ENCODE measurements around the gene LNPEP. TPM values are rescaled to one million over a fixed set of nuclear protein-coding genes. Genes with fewer than 3 reads are reported as not detected.

The LNPEP gene
- total RNA-seq, 2 experiments from 2014 or later: 85.9 to 90.1 TPM

DNA sequence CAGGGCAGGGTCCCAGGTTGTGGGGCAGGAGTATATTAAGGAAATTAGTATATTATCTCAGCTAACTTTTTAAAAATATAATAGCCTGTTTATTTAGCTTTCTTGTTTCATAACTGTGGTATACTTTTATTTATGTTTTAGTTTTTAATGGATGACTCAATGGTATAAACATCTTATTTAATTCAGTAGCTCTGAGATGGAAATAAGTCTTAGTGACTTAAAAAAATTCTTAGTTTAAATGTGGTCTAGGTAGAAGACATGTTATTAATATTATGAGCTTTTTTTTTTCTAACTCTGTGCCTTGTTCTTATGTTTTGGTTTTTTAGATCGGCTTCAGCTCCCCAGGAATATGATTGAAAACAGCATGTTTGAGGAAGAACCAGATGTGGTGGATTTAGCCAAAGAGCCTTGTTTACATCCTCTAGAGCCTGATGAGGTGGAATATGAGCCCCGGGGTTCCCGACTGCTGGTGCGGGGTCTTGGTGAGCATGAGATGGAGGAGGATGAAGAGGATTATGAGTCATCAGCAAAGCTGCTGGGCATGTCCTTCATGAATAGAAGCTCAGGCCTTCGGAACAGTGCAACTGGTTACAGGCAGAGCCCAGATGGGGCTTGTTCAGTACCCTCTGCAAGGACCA is 43.1 kb downstream of the LNPEP start:
- ChIA-PET CTCF (interaction anchor here (0.8 to 1.7 kb wide), 6 partner anchors 10 to 183 kb away, joined by 3 to 4 read pairs (median 3); no protein-coding TSS in a partner anchor), POLR2A (interaction anchor here (0.6 to 0.7 kb wide), 2 partner anchors 10 to 21 kb away, joined by 3 read pairs; no protein-coding TSS in a partner anchor)
- Mint-ChIP-seq H3K27ac (no peak overlapping the region), H3K9me3 (ENCODE audit: insufficient read depth) (no peaks in the 10 kb centered on the region), H3K4me1 (ENCODE audit: low read depth) (peaks cover 39% of the 10 kb centered on the region), H3K27me3 (ENCODE audit: low read depth) (no peaks in the 10 kb centered on the region), H3K4me3 (no peak overlapping the region), H3K36me3 (ENCODE audit: low read depth) (peaks cover 62% of the 10 kb centered on the region)
- no peak for DNase-seq
- ATAC-seq: no peak

DNA sequence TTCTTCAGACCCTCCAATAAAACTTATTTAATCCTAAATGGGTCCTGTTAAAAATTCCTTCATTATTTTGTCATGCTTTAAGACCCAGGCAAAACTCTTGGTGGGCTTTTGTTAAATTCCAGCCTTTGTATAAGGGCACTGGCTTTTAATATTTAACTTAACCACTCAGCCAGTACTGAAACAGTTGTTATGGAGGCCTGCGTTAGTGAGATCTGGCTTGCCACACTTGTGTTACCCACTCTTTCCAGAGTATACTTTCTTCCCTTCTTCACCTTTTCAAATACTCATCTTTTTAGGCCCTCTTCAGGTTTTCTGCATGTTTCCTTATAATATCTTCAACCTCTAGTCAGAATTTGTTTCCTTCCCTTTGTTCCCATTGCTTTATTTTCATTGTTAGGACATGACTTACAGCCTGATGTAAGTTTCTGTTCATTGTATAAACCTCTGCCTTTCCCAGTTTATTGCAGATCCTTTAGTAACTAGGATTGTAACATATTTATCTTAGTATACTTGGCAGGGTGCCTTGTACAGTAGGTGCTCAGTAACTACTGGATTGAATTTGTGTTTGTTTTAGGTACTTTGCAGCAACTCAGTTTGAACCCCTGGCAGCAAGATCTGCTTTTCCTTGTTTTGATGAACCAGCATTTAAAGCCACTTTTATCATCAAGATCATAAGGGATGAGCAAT is 48.8 kb downstream of the LNPEP start:
- Mint-ChIP-seq H3K27ac (no peak overlapping the region), H3K4me3 (no peak overlapping the region), H3K9me3 (ENCODE audit: insufficient read depth) (no peaks in the 10 kb centered on the region), H3K36me3 (ENCODE audit: low read depth) (peaks cover 72% of the 10 kb centered on the region), H3K27me3 (ENCODE audit: low read depth) (no peaks in the 10 kb centered on the region), H3K4me1 (ENCODE audit: low read depth) (peaks cover 28% of the 10 kb centered on the region)
- ChIA-PET CTCF (interaction anchor here (4.6 kb wide), 1 partner anchor 12 kb away, joined by 19 read pairs; no protein-coding TSS in a partner anchor), POLR2A (no interaction called here)
- no peak for DNase-seq
- no peak for ATAC-seq

DNA sequence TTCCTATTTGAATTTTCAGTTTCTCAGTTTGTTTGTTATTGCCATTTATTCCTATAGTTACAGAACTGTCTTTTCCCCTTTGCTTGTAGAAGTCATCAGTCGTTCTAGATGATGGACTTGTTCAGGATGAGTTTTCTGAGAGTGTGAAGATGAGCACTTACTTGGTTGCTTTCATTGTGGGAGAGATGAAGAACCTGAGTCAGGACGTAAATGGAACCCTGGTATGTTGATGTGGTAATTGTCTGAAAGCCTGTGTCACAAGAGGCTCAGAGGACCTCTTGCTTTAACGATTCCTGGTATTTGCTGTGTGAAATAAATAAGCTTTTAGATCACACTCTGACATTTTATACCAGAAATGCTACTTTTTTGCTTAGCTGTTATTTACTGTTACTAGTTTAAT is 50.6 kb downstream of the LNPEP start:
- Mint-ChIP-seq H3K27me3 (ENCODE audit: low read depth) (no peaks in the 10 kb centered on the region), H3K27ac (no peak overlapping the region), H3K36me3 (ENCODE audit: low read depth) (peaks cover 72% of the 10 kb centered on the region), H3K4me1 (ENCODE audit: low read depth) (peaks cover 33% of the 10 kb centered on the region), H3K4me3 (no peak overlapping the region), H3K9me3 (ENCODE audit: insufficient read depth) (no peaks in the 10 kb centered on the region)
- ChIA-PET CTCF (interaction anchor here (1.2 to 4.6 kb wide), 4 partner anchors 9 to 234 kb away, joined by 5 to 19 read pairs (median 7); no protein-coding TSS in a partner anchor), POLR2A (interaction anchor here (0.7 to 1.1 kb wide), 2 partner anchors 51 to 1040 kb away, joined by 3 read pairs; no protein-coding TSS in a partner anchor)
- no peak for DNase-seq
- no peak for ATAC-seq

DNA sequence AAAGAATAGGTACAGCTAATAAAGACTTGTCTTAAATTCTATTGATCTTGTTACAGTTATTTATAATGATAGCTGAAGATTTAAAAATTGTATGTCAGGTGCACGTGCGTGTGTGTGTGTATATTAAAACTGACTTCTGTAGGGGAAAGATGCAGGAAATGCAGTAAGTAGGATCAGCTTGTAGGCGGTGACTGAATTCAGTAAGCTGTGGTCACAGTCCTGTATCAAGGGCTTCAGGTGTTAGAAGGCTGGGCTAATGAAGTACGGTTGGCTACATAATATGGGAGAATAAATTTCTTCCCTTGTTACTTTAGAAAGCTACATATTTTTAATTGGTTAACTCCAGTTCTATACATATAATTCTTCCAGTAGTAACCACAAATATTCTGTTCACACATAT is 54.2 kb downstream of the LNPEP start:
- CTCF ChIA-PET: interaction anchor here (1.4 to 2.6 kb wide), 3 partner anchors 27 to 173 kb away, joined by 6 to 9 read pairs (median 6); no protein-coding TSS in a partner anchor
- Mint-ChIP-seq H3K4me1 (ENCODE audit: low read depth) (peaks cover 36% of the 10 kb centered on the region), H3K27me3 (ENCODE audit: low read depth) (no peaks in the 10 kb centered on the region), H3K4me3 (no peak overlapping the region), H3K36me3 (ENCODE audit: low read depth) (peaks cover 74% of the 10 kb centered on the region), H3K27ac (no peak overlapping the region), H3K9me3 (ENCODE audit: insufficient read depth) (no peaks in the 10 kb centered on the region)
- POLR2A ChIA-PET: interaction anchor here (1.4 kb wide), 1 partner anchor 27 kb away, joined by 4 read pairs; no protein-coding TSS in a partner anchor
- ATAC-seq (no peak), DNase-seq (no peak)

DNA sequence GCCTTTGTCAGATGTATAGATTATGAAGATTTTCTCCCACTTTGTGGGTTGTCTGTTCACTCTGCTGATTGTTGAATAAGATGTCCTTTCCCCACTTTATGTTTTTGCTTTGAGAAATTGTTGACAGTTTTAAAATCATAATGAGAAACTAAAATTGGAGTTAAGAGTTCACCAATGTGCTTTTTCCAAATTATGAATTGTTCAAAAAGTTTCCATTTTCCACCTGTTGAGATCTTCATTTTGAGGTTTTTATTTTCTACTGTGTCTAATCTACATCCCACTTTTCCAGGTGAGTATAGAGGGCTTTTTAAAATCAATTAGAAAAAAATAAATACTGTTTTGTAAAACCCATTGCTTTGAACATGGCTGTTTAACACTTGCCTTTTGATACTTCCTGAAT is 55.8 kb downstream of the LNPEP start:
- Mint-ChIP-seq H3K4me1 (ENCODE audit: low read depth) (peaks cover 36% of the 10 kb centered on the region), H3K36me3 (ENCODE audit: low read depth) (peaks cover 71% of the 10 kb centered on the region), H3K4me3 (no peak overlapping the region), H3K9me3 (ENCODE audit: insufficient read depth) (no peaks in the 10 kb centered on the region), H3K27me3 (ENCODE audit: low read depth) (no peaks in the 10 kb centered on the region), H3K27ac (no peak overlapping the region)
- CTCF ChIA-PET: no interaction called here
- POLR2A ChIA-PET: no interaction called here
- DNase-seq (no peak), ATAC-seq (no peak)

DNA sequence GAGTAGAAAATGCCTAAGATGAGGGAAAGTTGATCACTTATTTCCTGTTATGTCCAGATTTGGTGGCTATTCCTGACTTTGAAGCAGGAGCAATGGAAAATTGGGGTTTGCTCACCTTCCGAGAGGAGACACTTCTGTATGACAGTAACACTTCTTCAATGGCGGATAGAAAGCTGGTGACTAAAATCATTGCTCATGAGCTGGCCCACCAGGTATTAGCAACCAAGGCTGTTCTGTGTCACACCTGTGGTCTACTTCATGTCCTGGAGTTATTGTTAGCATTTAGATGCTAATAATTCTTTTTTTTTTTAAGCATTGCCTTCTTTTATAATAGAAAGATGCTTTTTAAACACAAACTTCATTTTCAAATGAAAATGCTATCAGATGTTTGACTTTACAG is 57.9 kb downstream of the LNPEP start:
- POLR2A ChIA-PET: no interaction called here
- CTCF ChIA-PET: interaction anchor here (1.0 to 2.4 kb wide), 7 partner anchors 9 to 242 kb away, joined by 3 to 14 read pairs (median 4); partner anchors contain the start of gene LIX1
- ATAC-seq (no peak), DNase-seq (no peak)
- Mint-ChIP-seq H3K27ac (no peak overlapping the region), H3K4me1 (ENCODE audit: low read depth) (peaks cover 45% of the 10 kb centered on the region), H3K36me3 (ENCODE audit: low read depth) (peaks cover 72% of the 10 kb centered on the region), H3K4me3 (no peak overlapping the region), H3K9me3 (ENCODE audit: insufficient read depth) (no peaks in the 10 kb centered on the region), H3K27me3 (ENCODE audit: low read depth) (no peaks in the 10 kb centered on the region)

DNA sequence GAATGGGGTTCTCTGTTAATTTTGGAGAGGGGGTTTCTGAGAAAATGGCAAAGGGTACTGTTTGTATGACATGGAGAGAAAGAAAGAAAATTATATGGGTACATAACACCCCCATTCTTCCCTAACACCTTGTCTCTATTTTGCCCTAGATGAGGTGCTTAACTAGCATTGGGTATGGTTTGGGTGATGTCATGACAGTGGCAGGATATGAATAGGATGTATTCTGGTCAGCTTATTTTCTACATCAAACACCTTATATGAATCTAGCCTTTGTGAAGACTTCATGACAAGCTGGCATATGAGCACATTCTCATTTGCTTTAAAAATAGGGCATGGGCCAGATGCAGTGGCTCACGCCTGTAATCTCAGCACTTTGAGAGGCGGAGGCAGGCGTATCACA is 58.6 kb downstream of the LNPEP start:
- peak overlapping the region; percentile 62 for H3K27ac Mint-ChIP-seq
- peak; percentile 64 for ATAC-seq
- H3K9me3 Mint-ChIP-seq (ENCODE audit: insufficient read depth): no peaks in the 10 kb centered on the region
- no peaks in the 10 kb centered on the region for H3K27me3 Mint-ChIP-seq (ENCODE audit: low read depth)
- CTCF ChIA-PET: interaction anchor here (1.0 to 2.4 kb wide), 4 partner anchors 125 to 242 kb away, joined by 3 to 14 read pairs (median 7); partner anchors contain the start of gene LIX1
- DNase-seq: no peak
- peaks cover 74% of the 10 kb centered on the region for H3K36me3 Mint-ChIP-seq (ENCODE audit: low read depth)
- POLR2A ChIA-PET: no interaction called here
- peaks cover 49% of the 10 kb centered on the region for H3K4me1 Mint-ChIP-seq (ENCODE audit: low read depth)
- H3K4me3 Mint-ChIP-seq: no peak overlapping the region

DNA sequence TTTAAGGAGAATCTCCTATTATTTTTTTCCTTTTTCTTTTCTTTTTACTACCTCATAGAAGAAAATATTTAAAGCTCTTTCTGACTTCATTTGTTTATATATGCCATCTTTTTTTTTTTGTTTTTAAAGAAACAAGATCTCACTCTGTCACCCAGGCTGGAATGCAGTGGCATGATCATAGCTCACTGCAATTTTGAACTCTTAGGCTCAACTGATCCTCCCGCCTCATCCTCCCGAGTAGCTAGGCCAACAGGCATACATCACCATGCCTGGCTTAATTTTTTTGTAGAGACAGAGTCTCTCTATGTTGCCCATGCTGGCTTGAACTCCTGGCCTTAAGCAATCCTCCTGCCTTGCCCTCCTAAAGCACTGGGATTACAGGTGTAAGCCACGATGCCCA is 59.5 kb downstream of the LNPEP start:
- no peak for DNase-seq
- Mint-ChIP-seq H3K36me3 (ENCODE audit: low read depth) (peaks cover 65% of the 10 kb centered on the region), H3K27me3 (ENCODE audit: low read depth) (no peaks in the 10 kb centered on the region), H3K4me3 (no peak overlapping the region), H3K4me1 (ENCODE audit: low read depth) (peaks cover 47% of the 10 kb centered on the region), H3K9me3 (ENCODE audit: insufficient read depth) (no peaks in the 10 kb centered on the region), H3K27ac (peak overlapping the region; percentile 32)
- POLR2A ChIA-PET: interaction anchor here (0.8 kb wide), 2 partner anchors 34 to 187 kb away, joined by 3 read pairs; partner anchors contain the start of gene ERAP1
- no peak for ATAC-seq
- CTCF ChIA-PET: interaction anchor here (0.6 to 3.7 kb wide), 3 partner anchors 8 to 147 kb away, joined by 4 to 44 read pairs (median 19); partner anchors contain the start of gene LIX1

DNA sequence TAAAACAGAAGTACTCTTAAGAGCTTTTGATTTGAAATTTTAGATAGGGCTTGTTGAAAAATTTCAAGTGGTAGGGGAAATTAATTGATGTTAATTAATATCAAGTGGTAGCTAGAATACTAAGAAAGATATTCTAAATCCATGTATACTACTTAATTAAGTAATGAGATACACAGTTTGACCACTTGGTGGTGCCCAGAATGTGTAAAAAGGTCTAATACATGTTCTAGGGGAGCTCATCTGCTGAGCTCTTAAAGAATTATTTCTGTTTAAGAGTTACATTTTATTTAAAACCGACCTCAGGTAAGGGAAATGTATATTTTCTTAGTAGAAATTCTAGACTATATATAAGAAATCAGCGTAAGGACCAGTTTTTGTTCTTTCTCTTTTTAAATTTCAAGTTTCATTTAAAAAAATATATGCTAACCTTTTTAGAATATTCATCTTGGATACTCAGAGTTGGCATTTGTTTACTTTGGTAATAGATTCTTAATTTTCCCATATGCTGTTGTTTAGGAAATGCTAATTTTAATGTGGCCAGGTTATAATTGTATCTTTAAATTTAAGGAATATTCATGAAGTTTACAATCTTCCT is 61.5 kb downstream of the LNPEP start:
- POLR2A ChIA-PET: interaction anchor here (1.0 kb wide), 1 partner anchor 62 kb away, joined by 3 read pairs; the partner anchor contains the start of gene LNPEP
- Mint-ChIP-seq H3K4me3 (no peak overlapping the region), H3K36me3 (ENCODE audit: low read depth) (peaks cover 49% of the 10 kb centered on the region), H3K27me3 (ENCODE audit: low read depth) (no peaks in the 10 kb centered on the region), H3K4me1 (ENCODE audit: low read depth) (peaks cover 43% of the 10 kb centered on the region), H3K27ac (no peak overlapping the region), H3K9me3 (ENCODE audit: insufficient read depth) (no peaks in the 10 kb centered on the region)
- ATAC-seq (peak; percentile 54), DNase-seq (peak; percentile 51)
- CTCF ChIA-PET: interaction anchor here (0.6 to 3.7 kb wide), 40 partner anchors 10 to 245 kb away, joined by 3 to 44 read pairs (median 4); partner anchors contain the start of genes ERAP2, LIX1 and LNPEP

DNA sequence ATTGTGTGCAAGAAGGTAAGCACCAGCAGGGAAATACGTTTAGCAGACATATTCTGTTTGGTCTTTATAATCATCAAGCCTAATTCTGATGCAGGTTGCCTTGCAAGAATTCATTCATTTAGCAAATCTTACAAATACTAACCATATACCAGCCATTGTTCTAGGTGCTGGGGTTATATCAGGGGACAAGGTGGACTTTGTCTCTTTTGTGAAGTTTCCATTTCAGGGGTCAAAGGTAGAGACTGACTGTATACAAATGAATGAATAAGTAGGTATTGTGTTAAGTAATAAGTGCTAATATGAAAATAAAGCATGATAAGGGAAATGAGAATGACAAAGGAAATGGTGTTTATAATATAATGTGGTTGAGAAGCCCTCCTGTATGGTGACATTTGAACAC is 64.0 kb downstream of the LNPEP start:
- Mint-ChIP-seq H3K27me3 (ENCODE audit: low read depth) (no peaks in the 10 kb centered on the region), H3K4me3 (no peak overlapping the region), H3K4me1 (ENCODE audit: low read depth) (peaks cover 29% of the 10 kb centered on the region), H3K36me3 (ENCODE audit: low read depth) (peaks cover 36% of the 10 kb centered on the region), H3K27ac (no peak overlapping the region), H3K9me3 (ENCODE audit: insufficient read depth) (no peaks in the 10 kb centered on the region)
- CTCF ChIA-PET: interaction anchor here (1.2 to 3.7 kb wide), 2 partner anchors 37 to 161 kb away, joined by 3 to 36 read pairs; no protein-coding TSS in a partner anchor
- no peak for ATAC-seq
- DNase-seq: no peak
- POLR2A ChIA-PET: interaction anchor here (0.8 kb wide), 1 partner anchor 12 kb away, joined by 3 read pairs; no protein-coding TSS in a partner anchor

DNA sequence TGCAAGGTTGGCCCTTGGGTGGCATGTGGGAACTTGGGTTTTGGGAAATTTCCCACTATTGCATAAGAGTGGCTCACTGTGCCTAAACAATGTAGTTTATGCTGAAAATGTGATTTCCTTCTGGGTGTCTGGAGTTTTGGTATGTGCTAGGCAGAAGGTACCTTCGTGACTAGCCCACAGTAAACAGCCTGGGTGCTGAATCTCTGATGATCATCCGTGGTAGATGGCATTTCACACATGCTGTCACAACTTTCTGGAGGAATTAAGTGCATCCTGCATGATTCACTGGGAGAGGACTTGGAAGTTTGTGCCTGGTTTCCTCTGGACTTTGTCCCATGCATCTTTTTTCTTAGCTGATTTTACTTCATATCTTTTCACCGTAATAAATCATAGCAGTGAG is 64.5 kb downstream of the LNPEP start:
- Mint-ChIP-seq H3K9me3 (ENCODE audit: insufficient read depth) (no peaks in the 10 kb centered on the region), H3K27ac (no peak overlapping the region)

More for the DNA sequence above, 64.5 kb downstream of the LNPEP start:
- DNase-seq (no peak), ATAC-seq (no peak)
- H3K4me1 Mint-ChIP-seq (ENCODE audit: low read depth): peaks cover 23% of the 10 kb centered on the region
- H3K27me3 Mint-ChIP-seq (ENCODE audit: low read depth): no peaks in the 10 kb centered on the region
- H3K4me3 Mint-ChIP-seq: no peak overlapping the region
- peaks cover 33% of the 10 kb centered on the region for H3K36me3 Mint-ChIP-seq (ENCODE audit: low read depth)
- ChIA-PET POLR2A (no interaction called here), CTCF (no interaction called here)

All from activated CD8-positive, alpha-beta T cell treated with anti-CD3 and anti-CD28 coated beads, Interleukin-2, amount 10 ng/mL, durations not matched to agents 7 days and 5 days (primary cell).